Hepatocyte (in vitro differentiated cells): ENCODE results near the gene ANO9. TPM values are rescaled to one million over a fixed set of nuclear protein-coding genes. Genes with fewer than 3 reads are reported as not detected.
"Not testable (repeated sequence)": the region's sequence is repeated elsewhere in the genome, so short reads cannot be mapped to it uniquely, and the experiment has no call there.

Source experiments
- DNase-seq: peaks from one replicate; pipeline ENCODE4 v3.0.0-alpha.2; 2016; ENCODE audit warnings: low spot score
- H2AFZ ChIP-seq: fragments of 200-600 bp; sonication (generic); 2 replicates; pipeline ENCODE4 v1.6.0; 2016; ENCODE audit warnings: antibody characterized with exemption, mild to moderate bottlenecking
- H3K27ac ChIP-seq: fragments of 200-600 bp; sonication (generic); 2 replicates; pipeline ENCODE4 v1.5.1; 2016; ENCODE audit warnings: mild to moderate bottlenecking
- H3K27me3 ChIP-seq: fragments of 200-600 bp; sonication (generic); 2 replicates; pipeline ENCODE4 v1.6.1; 2016
- H3K36me3 ChIP-seq: fragments of 200-600 bp; sonication (generic); replicated peaks from 2 replicates; pipeline ENCODE4 v1.5.1; 2016; ENCODE audit warnings: low read depth; ENCODE audit not compliant: insufficient read depth
- H3K4me1 ChIP-seq: fragments of 200-600 bp; sonication (generic); 2 replicates; pipeline ENCODE4 v1.5.1; 2016; ENCODE audit warnings: mild to moderate bottlenecking, moderate library complexity; ENCODE audit not compliant: insufficient read depth
- H3K4me2 ChIP-seq: fragments of 200-600 bp; sonication (generic); 2 replicates; pipeline ENCODE4 v1.6.0; 2016
- H3K4me3 ChIP-seq: fragments of 200-600 bp; sonication (generic); 2 replicates; pipeline ENCODE4 v1.5.1; 2016; ENCODE audit warnings: mild to moderate bottlenecking
- H3K79me2 ChIP-seq: fragments of 200-600 bp; sonication (generic); 2 replicates; pipeline ENCODE4 v1.6.0; 2017; ENCODE audit warnings: mild to moderate bottlenecking
- H3K9me2 ChIP-seq: fragments of 200-600 bp; sonication (generic); replicated peaks from 2 replicates; pipeline ENCODE4 v1.6.0; 2017; ENCODE audit warnings: mild to moderate bottlenecking; ENCODE audit not compliant: insufficient read depth
- H3K9me3 ChIP-seq: fragments of 200-600 bp; sonication (generic); 2 replicates; pipeline ENCODE4 v1.5.1; 2016; ENCODE audit warnings: low read depth, mild to moderate bottlenecking
- H4K20me1 ChIP-seq: fragments of 200-600 bp; sonication (generic); 2 replicates; pipeline ENCODE4 v1.6.0; 2016; ENCODE audit warnings: mild to moderate bottlenecking; ENCODE audit not compliant: insufficient read depth, poor library complexity, severe bottlenecking
- EZH2 ChIP-seq: fragments of 200-600 bp; sonication (generic); IDR thresholded peaks from 2 replicates; pipeline ENCODE4 v1.6.1; 2016; ENCODE audit warnings: antibody characterized with exemption, mild to moderate bottlenecking, borderline replicate concordance
- EZH2phosphoT487 ChIP-seq: fragments of 200-600 bp; sonication (generic); IDR thresholded peaks from one replicate; pipeline ENCODE4 v1.6.1; 2018; ENCODE audit warnings: antibody characterized with exemption, mild to moderate bottlenecking, low read depth, moderate library complexity; ENCODE audit not compliant: unreplicated experiment, severe bottlenecking
- WGBS: methylation state at CpG from one replicate; pipeline ENCODE4 v1.1.6; 2016; ENCODE audit warnings: low lambda C conversion rate; ENCODE audit errors: missing lambda C conversion rate; 5-methylcytosine and 5-hydroxymethylcytosine counted together
- polyA plus RNA-seq: library from polyadenylated mRNA; unstranded; fragments of >200 nt; fragmentation: Nextera tagmentation; extraction: Ambion mirVana; gene quantifications from 2 replicates; pipeline ENCODE4 v1.2.1, GENCODE V29; 2016
- total RNA-seq: library from RNA; depleted of rRNA; stranded (reverse); fragments of >200 nt; gene quantifications from 2 replicates; pipeline ENCODE4 v1.2.3, GENCODE V29; 2014
- TF ChIP-seq, protein P1 (sequence below): fragments of 200-600 bp; sonication (generic); IDR thresholded peaks from 2 replicates; pipeline ENCODE4 v1.5.1; 2016; ENCODE audit warnings: antibody characterized with exemption, mild to moderate bottlenecking; ENCODE audit not compliant: poor library complexity

ANO9 gene
- total and polyA plus RNA-seq, 2 experiments from 2014 or later = 21.2 to 35.7 TPM

DNA sequence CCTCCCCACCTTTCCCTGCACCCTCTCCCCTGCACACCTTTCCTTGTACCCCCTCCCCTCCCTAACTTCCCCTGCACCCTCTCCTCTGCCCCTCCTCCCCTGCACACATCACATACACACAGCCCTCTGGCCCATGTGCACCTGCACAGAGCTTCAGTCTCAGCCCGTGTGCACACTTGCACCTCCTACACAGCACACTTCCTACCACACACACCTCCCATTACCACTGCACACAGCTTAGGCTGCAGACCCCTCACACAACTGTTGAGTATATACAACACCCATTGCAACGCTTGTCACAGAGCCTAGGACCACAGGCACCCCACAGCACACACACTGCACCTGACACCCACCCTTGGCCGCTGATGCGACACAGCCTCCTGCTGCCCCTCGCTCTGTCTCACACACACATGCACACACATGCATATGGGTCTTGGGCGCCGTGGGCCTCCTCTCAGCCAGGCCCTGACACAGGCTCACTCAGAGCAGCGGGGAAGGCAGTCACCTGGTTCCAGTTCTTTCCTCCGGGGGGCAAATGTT is 27.4 kb downstream of the ANO9 start:
- peak overlapping the region; percentile 98 for H3K4me2 ChIP-seq

DNA sequence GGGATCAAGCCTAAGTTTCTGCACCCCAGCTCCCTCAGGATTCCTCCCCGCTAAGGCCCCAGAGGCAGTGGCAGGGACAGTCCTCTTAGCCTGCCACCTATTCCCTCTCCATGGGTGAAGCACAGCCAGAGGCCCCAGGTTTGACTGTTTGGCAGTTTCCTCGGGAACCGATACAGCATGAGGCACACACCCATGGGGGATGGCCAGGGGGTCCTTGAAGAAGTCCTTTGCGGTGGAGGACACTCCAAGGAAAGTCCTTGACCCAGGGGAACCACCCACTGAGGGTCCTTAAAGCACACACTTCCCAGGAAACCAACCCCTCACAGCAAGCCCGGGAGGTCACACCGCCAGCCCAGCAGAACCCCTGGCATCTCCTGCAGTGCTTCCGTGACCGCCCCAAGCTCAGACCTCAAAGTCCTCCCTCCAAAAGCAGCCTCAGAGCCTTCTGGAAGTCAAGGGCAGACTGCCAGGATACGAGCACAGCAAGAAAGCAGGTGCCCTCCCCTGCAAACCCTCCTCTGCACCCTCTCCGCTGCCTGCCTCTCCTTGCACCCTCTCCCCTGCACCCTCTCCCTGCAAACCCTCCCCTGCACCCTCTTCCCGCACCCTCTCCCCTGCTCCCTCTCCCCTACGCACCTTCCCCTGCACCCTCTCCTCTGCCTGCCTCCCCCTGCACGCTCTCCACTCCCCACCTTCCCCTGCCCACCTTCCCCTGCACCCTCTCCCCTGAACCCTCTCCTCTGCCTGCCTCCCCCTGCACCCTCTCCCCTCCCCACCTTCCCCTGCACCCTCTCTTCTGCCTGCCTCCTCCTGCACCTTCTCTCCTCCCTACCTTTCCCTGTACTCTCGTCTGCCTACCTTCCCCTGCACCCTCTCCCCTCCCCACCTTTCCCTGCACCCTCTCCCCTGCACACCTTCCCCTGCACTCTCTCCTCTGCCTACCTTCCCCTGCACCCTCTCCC is 28.4 kb downstream of the ANO9 start:
- Histone ChIP-seq H3K9me3 (no peaks in the 10 kb centered on the region), H3K4me2 (no peak overlapping the region), H3K4me1 (peaks cover 4% of the 10 kb centered on the region), H3K27ac (no peak overlapping the region), H4K20me1 (peaks cover 10% of the 10 kb centered on the region), H3K9me2 (no peaks in the 10 kb centered on the region), H2AFZ (no peak overlapping the region), H3K27me3 (peaks cover 6% of the 10 kb centered on the region), H3K36me3 (no peaks in the 10 kb centered on the region), H3K4me3 (no peak overlapping the region), H3K79me2 (peaks cover 21% of the 10 kb centered on the region)
- TF ChIP-seq, protein P1, sequence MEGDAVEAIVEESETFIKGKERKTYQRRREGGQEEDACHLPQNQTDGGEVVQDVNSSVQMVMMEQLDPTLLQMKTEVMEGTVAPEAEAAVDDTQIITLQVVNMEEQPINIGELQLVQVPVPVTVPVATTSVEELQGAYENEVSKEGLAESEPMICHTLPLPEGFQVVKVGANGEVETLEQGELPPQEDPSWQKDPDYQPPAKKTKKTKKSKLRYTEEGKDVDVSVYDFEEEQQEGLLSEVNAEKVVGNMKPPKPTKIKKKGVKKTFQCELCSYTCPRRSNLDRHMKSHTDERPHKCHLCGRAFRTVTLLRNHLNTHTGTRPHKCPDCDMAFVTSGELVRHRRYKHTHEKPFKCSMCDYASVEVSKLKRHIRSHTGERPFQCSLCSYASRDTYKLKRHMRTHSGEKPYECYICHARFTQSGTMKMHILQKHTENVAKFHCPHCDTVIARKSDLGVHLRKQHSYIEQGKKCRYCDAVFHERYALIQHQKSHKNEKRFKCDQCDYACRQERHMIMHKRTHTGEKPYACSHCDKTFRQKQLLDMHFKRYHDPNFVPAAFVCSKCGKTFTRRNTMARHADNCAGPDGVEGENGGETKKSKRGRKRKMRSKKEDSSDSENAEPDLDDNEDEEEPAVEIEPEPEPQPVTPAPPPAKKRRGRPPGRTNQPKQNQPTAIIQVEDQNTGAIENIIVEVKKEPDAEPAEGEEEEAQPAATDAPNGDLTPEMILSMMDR = no peak
- TF ChIP-seq EZH2phosphoT487 = no peak
- TF ChIP-seq EZH2 = no peak
- WGBS = 73% methylated on average over 9 of the region's 14 CpGs
- DNase-seq = no peak

More for the DNA sequence above, 27.4 kb downstream of the ANO9 start:
- H3K9me3 ChIP-seq = no peaks in the 10 kb centered on the region
- WGBS = 80% methylated on average over 9 of the region's 9 CpGs
- H4K20me1 ChIP-seq = peaks cover 10% of the 10 kb centered on the region
- TF ChIP-seq EZH2 (no peak), EZH2phosphoT487 (no peak)
- TF ChIP-seq, protein P1 = no peak
- H3K27ac ChIP-seq = no peak overlapping the region
- H3K36me3 ChIP-seq = no peaks in the 10 kb centered on the region
- H3K79me2 ChIP-seq = peaks cover 21% of the 10 kb centered on the region
- H3K9me2 ChIP-seq = no peaks in the 10 kb centered on the region
- no peak overlapping the region for H3K4me3 ChIP-seq
- DNase-seq = no peak
- peaks cover 4% of the 10 kb centered on the region for H3K4me1 ChIP-seq
- H2AFZ ChIP-seq = no peak overlapping the region
- peaks cover 6% of the 10 kb centered on the region for H3K27me3 ChIP-seq

DNA sequence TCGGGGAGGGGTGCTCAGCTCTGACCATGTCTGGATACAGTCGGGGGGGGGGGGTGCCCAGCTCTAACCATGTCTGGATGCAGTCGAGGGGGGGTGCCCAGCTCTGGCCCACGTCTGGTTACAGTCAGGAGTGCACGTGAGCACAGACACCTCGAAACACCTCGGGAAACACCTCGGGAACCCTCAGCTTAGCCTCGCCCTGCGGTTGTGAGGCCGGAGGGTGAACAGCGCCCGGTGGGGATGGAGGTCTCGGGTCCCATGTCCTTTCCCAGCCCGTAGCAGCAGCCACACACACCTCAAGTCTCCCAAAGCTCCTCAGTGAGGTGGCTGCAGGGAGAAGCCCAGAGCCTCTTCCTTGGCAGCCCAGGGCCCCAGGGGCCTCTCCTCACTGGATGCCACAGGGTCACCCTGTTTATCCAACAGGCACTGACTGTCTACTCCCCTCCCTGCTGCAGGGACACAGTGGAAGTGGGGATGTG is 29.1 kb downstream of the ANO9 start:
- H3K4me2 ChIP-seq = no peak overlapping the region
- H3K4me3 ChIP-seq = no peak overlapping the region
- no peaks in the 10 kb centered on the region for H3K9me3 ChIP-seq
- peaks cover 10% of the 10 kb centered on the region for H4K20me1 ChIP-seq
- H3K4me1 ChIP-seq = peaks cover 4% of the 10 kb centered on the region
- no peaks in the 10 kb centered on the region for H3K9me2 ChIP-seq
- H3K27ac ChIP-seq = no peak overlapping the region
- no peak overlapping the region for H2AFZ ChIP-seq
- H3K79me2 ChIP-seq = peaks cover 21% of the 10 kb centered on the region
- TF ChIP-seq, protein P1 = no peak
- no peak for DNase-seq
- H3K36me3 ChIP-seq = no peaks in the 10 kb centered on the region
- H3K27me3 ChIP-seq = peaks cover 2% of the 10 kb centered on the region
- 98% methylated on average over 8 of the region's 15 CpGs for WGBS

DNA sequence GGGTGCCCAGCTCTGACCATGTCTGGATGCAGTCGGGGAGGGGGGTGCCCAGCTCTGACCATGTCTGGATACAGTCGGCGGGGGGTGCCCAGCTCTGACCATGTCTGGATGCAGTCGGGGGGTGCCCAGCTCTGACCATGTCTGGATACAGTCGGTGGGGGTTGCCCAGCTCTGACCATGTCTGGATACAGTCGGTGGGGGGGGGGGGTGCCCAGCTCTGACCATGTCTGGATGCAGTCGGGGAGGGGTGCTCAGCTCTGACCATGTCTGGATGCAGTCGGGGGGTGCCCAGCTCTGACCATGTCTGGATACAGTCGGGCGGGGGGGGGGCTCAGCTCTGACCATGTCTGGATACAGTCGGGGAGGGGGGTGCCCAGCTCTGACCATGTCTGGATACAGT is 30.3 kb downstream of the ANO9 start:
- H2AFZ ChIP-seq, DNase-seq, H4K20me1 ChIP-seq, H3K4me2 ChIP-seq, H3K4me3 ChIP-seq, H3K27me3 ChIP-seq, H3K36me3 ChIP-seq, H3K27ac ChIP-seq, H3K9me2 ChIP-seq, H3K9me3 ChIP-seq: not testable (repeated sequence)
- 100% methylated on average over 2 of the region's 11 CpGs for WGBS
- peaks cover 20% of the 10 kb centered on the region for H3K79me2 ChIP-seq
- H3K4me1 ChIP-seq = peaks cover 11% of the 10 kb centered on the region

DNA sequence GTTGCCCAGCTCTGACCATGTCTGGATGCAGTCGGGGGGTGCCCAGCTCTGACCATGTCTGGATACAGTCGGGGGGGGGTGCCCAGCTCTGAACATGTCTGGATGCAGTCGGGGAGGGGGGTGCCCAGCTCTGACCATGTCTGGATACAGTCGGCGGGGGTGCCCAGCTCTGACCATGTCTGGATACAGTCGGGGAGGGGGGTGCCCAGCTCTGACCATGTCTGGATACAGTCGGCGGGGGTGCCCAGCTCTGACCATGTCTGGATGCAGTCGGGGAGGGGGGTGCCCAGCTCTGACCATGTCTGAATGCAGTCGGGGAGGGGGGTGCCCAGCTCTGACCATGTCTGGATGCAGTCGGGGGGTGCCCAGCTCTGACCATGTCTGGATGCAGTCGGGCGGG is 31.1 kb downstream of the ANO9 start:
- not testable (repeated sequence) for H3K36me3 ChIP-seq
- no CpG with 5 or more reads among the region's 13 CpGs for WGBS

More for the DNA sequence above, 31.1 kb downstream of the ANO9 start:
- Histone ChIP-seq H3K4me1 (peaks cover 11% of the 10 kb centered on the region), H3K79me2 (peaks cover 12% of the 10 kb centered on the region)
- not testable (repeated sequence) for H3K9me3 ChIP-seq, H3K4me3 ChIP-seq, H2AFZ ChIP-seq, H3K4me2 ChIP-seq, H3K27ac ChIP-seq, H3K27me3 ChIP-seq, DNase-seq, H3K9me2 ChIP-seq, H4K20me1 ChIP-seq
